HepG2 (cell line): ENCODE data around the gene B3GNT9. TPM values are rescaled to one million over a fixed set of nuclear protein-coding genes. Genes with fewer than 3 reads are reported as not detected.

ENCODE experiments used
- BCLAF1 ChIP-seq: fragments of 450-650 bp; IDR thresholded peaks from 2 replicates; pipeline ENCODE4 v1.6.1; 2017; ENCODE audit warnings: mild to moderate bottlenecking
- FOXJ3 ChIP-seq: sonication (generic); formaldehyde crosslinking; IDR thresholded peaks from 2 replicates; pipeline ENCODE4 v1.4.0; 2020; ENCODE audit warnings: missing genetic modification reagents, mild to moderate bottlenecking, borderline replicate concordance
- FOXK1 ChIP-seq: sonication (generic); formaldehyde crosslinking; IDR thresholded peaks from 2 replicates; pipeline ENCODE4 v1.4.0; 2020; ENCODE audit warnings: low read depth, missing genetic modification reagents, borderline replicate concordance
- HMGA1 ChIP-seq: sonication (generic); formaldehyde crosslinking; conservative IDR thresholded peaks from 2 replicates; pipeline ENCODE4 v1.4.0; 2020; ENCODE audit warnings: missing genetic modification reagents
- KDM3A ChIP-seq: IDR thresholded peaks from 2 replicates; pipeline ENCODE4 v1.6.1; 2018; ENCODE audit warnings: low read depth, missing compliant biosample characterization
- KIAA2018 ChIP-seq: sonication (generic); formaldehyde crosslinking; IDR thresholded peaks from 2 replicates; pipeline ENCODE4 v1.5.0; 2020; ENCODE audit warnings: mild to moderate bottlenecking, missing genetic modification reagents, borderline replicate concordance
- NAIF1 ChIP-seq: sonication (generic); formaldehyde crosslinking; IDR thresholded peaks from 2 replicates; pipeline ENCODE4 v1.5.0; 2020; ENCODE audit warnings: mild to moderate bottlenecking, missing genetic modification reagents, borderline replicate concordance
- SETDB1 ChIP-seq: sonication (generic); formaldehyde crosslinking; IDR thresholded peaks from 2 replicates; pipeline ENCODE4 v1.5.1; 2020; ENCODE audit warnings: missing genetic modification reagents, mild to moderate bottlenecking, borderline replicate concordance
- ZBTB42 ChIP-seq: sonication (generic); formaldehyde crosslinking; IDR thresholded peaks from 2 replicates; pipeline ENCODE4 v1.5.0; 2020; ENCODE audit warnings: mild to moderate bottlenecking, missing genetic modification reagents
- ZGPAT ChIP-seq: IDR thresholded peaks from 2 replicates; pipeline ENCODE4 v1.6.1; 2016; ENCODE audit warnings: mild to moderate bottlenecking
- ZNF235 ChIP-seq: sonication (generic); formaldehyde crosslinking; IDR thresholded peaks from 2 replicates; pipeline ENCODE4 v1.8.1; 2023; ENCODE audit warnings: mild to moderate bottlenecking, missing genetic modification reagents, borderline replicate concordance
- ZNF557 ChIP-seq: sonication (generic); formaldehyde crosslinking; IDR thresholded peaks from 2 replicates; pipeline ENCODE4 v1.4.0; 2020; ENCODE audit warnings: missing genetic modification reagents
- ZNF614 ChIP-seq: IDR thresholded peaks from 2 replicates; pipeline ENCODE4 v1.6.1; 2018; ENCODE audit warnings: missing biosample characterization, missing genetic modification reagents, inconsistent platforms, borderline replicate concordance
- ZUFSP ChIP-seq: sonication (generic); formaldehyde crosslinking; IDR thresholded peaks from 2 replicates; pipeline ENCODE4 v1.9.0; 2021; ENCODE audit warnings: missing genetic modification reagents, mild to moderate bottlenecking, borderline replicate concordance
- polyA plus RNA-seq, 8 experiments: library from polyadenylated mRNA; depleted of rRNA in 3 of 8; stranded (reverse) in 7 of 8; unstranded in 1 of 8; fragments of >200 nt; fragmentation: Illumina TruSeq in 4 of 8; extraction: Trizol in 4 of 8; gene quantifications; 2 replicates each; pipeline versions ENCODE4 v1.2.1 to v1.2.3, GENCODE V29; 2011 to 2016; ENCODE audit warnings: low read depth in 4 of 8, missing spikeins in 1 of 8, mixed read lengths in 1 of 8; ENCODE audit not compliant: insufficient read depth in 1 of 8
- total RNA-seq, 5 experiments: library from RNA; depleted of rRNA; stranded (reverse); fragments of >200 nt; fragmentation: Illumina TruSeq; extraction: Trizol; gene quantifications; 2 replicates each; pipeline ENCODE4 v1.2.3, GENCODE V29; 2016; ENCODE audit warnings: low read depth in 1 of 5

Gene B3GNT9
- total and polyA plus RNA-seq, 2 of the 13 experiments (the other 11 are each of a cell fraction or from before 2014, with no cell fraction given): 1.5 to 3.1 TPM

GRCh38 chr16:67109407-67110135 is 41.2 kb downstream of the B3GNT9 start, which contains the start of gene PHAF1 (continued):
- TF ChIP-seq FOXJ3 (no peak), ZBTB42 (CRISPR knock-in tag) (0 out of 2 replicates have a peak, but pooled peaks have one; percentile 69), NAIF1 (CRISPR knock-in tag) (peak; percentile 89), ZGPAT (CRISPR knock-in tag) (peak; percentile 97), HMGA1 (CRISPR knock-in tag) (no peak; the same call in 1 of the 2 replicates), SETDB1 (CRISPR knock-in tag) (no peak), KDM3A (peak; percentile 41; the same call in 1 of the 2 replicates), ZNF235 (CRISPR knock-in tag) (peak; percentile 95), BCLAF1 (no peak), FOXK1 (peak; percentile 64), KIAA2018 (CRISPR knock-in tag) (peak; percentile 19; the same call in 1 of the 2 replicates), ZUFSP (CRISPR knock-in tag) (no peak), ZNF557 (CRISPR knock-in tag) (0 out of 2 replicates have a peak, but pooled peaks have one; percentile 57), ZNF614 (peak; percentile 89; the same call in 1 of the 2 replicates)
